Esophagus squamous epithelium (tissue), 4 donors: ENCODE results near the gene RAB8A.
A peak's percentile ranks its signal among the peaks of the same experiment; 100 is the strongest.

Experiments used
- CTCF ChIP-seq, 6 experiments: fragments of 450-650 bp in 4 of 6; fragments of 200-600 bp in 2 of 6; sonication (generic) in 2 of 6; IDR thresholded peaks; one replicate each; pipeline ENCODE4 v1.5.1; 2016 to 2019; ENCODE audit warnings: antibody characterized with exemption in 6 of 6, mild to moderate bottlenecking in 4 of 6, moderate library complexity in 4 of 6
- POLR2A ChIP-seq, 4 donors: fragments of 450-650 bp; IDR thresholded peaks; one replicate each; pipeline ENCODE4 v1.6.1; 2017; ENCODE audit warnings: antibody characterized with exemption in 4 of 4, mild to moderate bottlenecking in 4 of 4, moderate library complexity in 3 of 4

GRCh38 chr19:16111160-16111908 is at the start of gene RAB8A:
- TF ChIP-seq POLR2A (IDR thresholded peaks at IDR 0.05) (peak in 2 of 4 donors; percentile 28 to 58), CTCF (IDR thresholded peaks at IDR 0.05) (peak; percentile 89 to 100 (median 100))
